Skeletal muscle satellite cell (primary cell): ENCODE measurements around the gene CTCF. TPM values are rescaled to one million over a fixed set of nuclear protein-coding genes. Genes with fewer than 3 reads are reported as not detected.
"Not testable (repeated sequence)": the region's sequence is repeated elsewhere in the genome, so short reads cannot be mapped to it uniquely, and the experiment has no call there.

ENCODE experiments used
- H3K27me3 ChIP-seq: 2 replicates; pipeline ENCODE4 v1.7.0; 2013; ENCODE audit warnings: low read length; ENCODE audit not compliant: control insufficient read depth, insufficient read depth
- H3K36me3 ChIP-seq: 2 replicates; pipeline ENCODE4 v1.7.0; 2013; ENCODE audit warnings: mild to moderate bottlenecking, control low read depth, low read length; ENCODE audit not compliant: insufficient read depth
- H3K4me1 ChIP-seq: 2 replicates; pipeline ENCODE4 v1.7.0; 2013; ENCODE audit warnings: low read length; ENCODE audit not compliant: control insufficient read depth, insufficient read depth
- H3K4me2 ChIP-seq: 2 replicates; pipeline ENCODE4 v1.7.0; 2013; ENCODE audit warnings: mild to moderate bottlenecking, low read length
- H3K4me3 ChIP-seq: 2 replicates; pipeline ENCODE4 v1.7.0; 2013; ENCODE audit warnings: low read length
- H3K9ac ChIP-seq: 2 replicates; pipeline ENCODE4 v1.7.0; 2013; ENCODE audit warnings: mild to moderate bottlenecking, low read depth, low read length, moderate library complexity
- H3K9me3 ChIP-seq: replicated peaks from 2 replicates; pipeline ENCODE4 v1.7.0; 2013; ENCODE audit warnings: mild to moderate bottlenecking, control low read depth, low read length
- total RNA-seq: library from RNA; depleted of rRNA; stranded (reverse); fragments of >200 nt; gene quantifications from 2 replicates; pipeline ENCODE4 v1.2.3, GENCODE V29; 2012; rRNA removed

The CTCF gene
- total RNA-seq: 18.1 and 21.3 TPM in 2 replicates

GRCh38 chr16:67562526-67562917, at the start of gene CTCF:
TSS of gene CTCF (plus strand) at chr16:67562526. CDS start at chr16:67610833, 48,307 bp downstream.
- Histone ChIP-seq H3K27me3 (no peaks in the 10 kb centered on the region), H3K36me3 (no peaks in the 10 kb centered on the region), H3K4me2 (peak within 1 kb of the TSS; percentile 91), H3K9me3 (no peaks in the 10 kb centered on the region), H3K4me3 (peak within 1 kb of the TSS; percentile 99), H3K9ac (peak within 1 kb of the TSS; percentile 100), H3K4me1 (peaks cover 18% of the 10 kb centered on the region)

GRCh38 chr16:67513892-67514291, 48.4 kb upstream of the CTCF start:
- not testable (repeated sequence) for H3K9ac ChIP-seq, H3K27me3 ChIP-seq, H3K4me1 ChIP-seq, H3K4me2 ChIP-seq, H3K36me3 ChIP-seq, H3K4me3 ChIP-seq, H3K9me3 ChIP-seq

GRCh38 chr16:67514382-67514828, 47.9 kb upstream of the CTCF start:
- Histone ChIP-seq H3K36me3 (no peaks in the 10 kb centered on the region), H3K27me3 (no peaks in the 10 kb centered on the region), H3K9me3 (no peaks in the 10 kb centered on the region), H3K4me1 (peaks cover 7% of the 10 kb centered on the region), H3K4me2 (no peak overlapping the region), H3K4me3 (no peak overlapping the region), H3K9ac (no peak overlapping the region)

- H3K9me3 ChIP-seq: no peaks in the 10 kb centered on the region
- no peak overlapping the region for H3K9ac ChIP-seq
- no peak overlapping the region for H3K4me3 ChIP-seq
- no peak overlapping the region for H3K4me2 ChIP-seq
- no peaks in the 10 kb centered on the region for H3K36me3 ChIP-seq
- H3K27me3 ChIP-seq: no peaks in the 10 kb centered on the region
- peaks cover 7% of the 10 kb centered on the region for H3K4me1 ChIP-seq
These were observed 45.8 kb upstream of the CTCF start for GRCh38 chr16:67516296-67517154.

GRCh38 chr16:67517155-67517445, 45.2 kb upstream of the CTCF start:
- H3K9me3 ChIP-seq: no peaks in the 10 kb centered on the region
- H3K4me3 ChIP-seq: no peak overlapping the region
- H3K36me3 ChIP-seq: no peaks in the 10 kb centered on the region
- H3K27me3 ChIP-seq: no peaks in the 10 kb centered on the region
- no peak overlapping the region for H3K4me2 ChIP-seq
- H3K9ac ChIP-seq: no peak overlapping the region
- peaks cover 10% of the 10 kb centered on the region for H3K4me1 ChIP-seq

GRCh38 chr16:67517661-67518423, 44.5 kb upstream of the CTCF start:
- H3K4me1 ChIP-seq: peaks cover 10% of the 10 kb centered on the region
- H3K9ac ChIP-seq: no peak overlapping the region
- H3K4me3 ChIP-seq: no peak overlapping the region
- no peaks in the 10 kb centered on the region for H3K27me3 ChIP-seq
- no peaks in the 10 kb centered on the region for H3K9me3 ChIP-seq
- H3K4me2 ChIP-seq: no peak overlapping the region
- no peaks in the 10 kb centered on the region for H3K36me3 ChIP-seq

GRCh38 chr16:67518676-67519075, 43.6 kb upstream of the CTCF start:
- H3K27me3 ChIP-seq: no peaks in the 10 kb centered on the region
- H3K4me2 ChIP-seq: no peak overlapping the region
- H3K4me1 ChIP-seq: peaks cover 10% of the 10 kb centered on the region
- H3K4me3 ChIP-seq: no peak overlapping the region
- H3K9me3 ChIP-seq: no peaks in the 10 kb centered on the region
- no peak overlapping the region for H3K9ac ChIP-seq
- no peaks in the 10 kb centered on the region for H3K36me3 ChIP-seq

GRCh38 chr16:67519242-67519641, 43.1 kb upstream of the CTCF start:
- Histone ChIP-seq H3K4me3 (no peak overlapping the region), H3K36me3 (no peaks in the 10 kb centered on the region), H3K4me2 (no peak overlapping the region), H3K9me3 (no peaks in the 10 kb centered on the region), H3K9ac (no peak overlapping the region), H3K27me3 (no peaks in the 10 kb centered on the region), H3K4me1 (peaks cover 10% of the 10 kb centered on the region)

- peak overlapping the region; percentile 82 for H3K9ac ChIP-seq
- H3K4me2 ChIP-seq: peak overlapping the region; percentile 95
- H3K36me3 ChIP-seq: no peaks in the 10 kb centered on the region
- H3K27me3 ChIP-seq: no peaks in the 10 kb centered on the region
- H3K4me1 ChIP-seq: peaks cover 6% of the 10 kb centered on the region
- H3K4me3 ChIP-seq: peak overlapping the region; percentile 73
- no peaks in the 10 kb centered on the region for H3K9me3 ChIP-seq
These were observed 41.1 kb upstream of the CTCF start for GRCh38 chr16:67521095-67521804.

GRCh38 chr16:67525176-67525860, 37.0 kb upstream of the CTCF start:
- Histone ChIP-seq H3K9me3 (no peaks in the 10 kb centered on the region), H3K4me1 (peaks cover 18% of the 10 kb centered on the region), H3K36me3 (no peaks in the 10 kb centered on the region), H3K4me2 (no peak overlapping the region), H3K27me3 (no peaks in the 10 kb centered on the region), H3K9ac (no peak overlapping the region), H3K4me3 (no peak overlapping the region)
